ENCODE results near the gene RPS6KA1.
"Not testable (repeated sequence)": the region's sequence is repeated elsewhere in the genome, so short reads cannot be mapped to it uniquely, and the experiment has no call there.

RPS6KA1 gene

DNA sequence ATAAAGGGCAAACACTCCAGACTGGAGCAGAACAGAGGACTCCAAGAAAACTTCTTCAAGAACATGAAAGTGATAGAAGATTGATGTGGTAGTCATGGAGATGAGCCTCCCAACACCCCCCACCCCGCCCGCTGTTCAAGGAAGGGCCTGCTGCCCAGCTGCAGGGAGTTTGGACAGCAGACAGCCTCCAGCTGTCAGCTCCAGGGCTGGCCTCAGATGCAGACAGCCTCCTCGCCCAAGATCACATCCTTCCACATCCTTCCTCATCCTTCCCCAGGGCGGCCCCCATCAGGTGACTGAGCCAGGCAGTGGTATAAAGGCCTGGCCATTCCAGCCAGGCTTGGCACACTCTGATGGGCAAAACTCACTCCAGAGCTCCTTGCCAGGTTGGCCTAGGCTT is 32.7 kb upstream of the RPS6KA1 start:
- no peak for TF ChIP-seq CTCF (conservative IDR thresholded peaks at IDR 0.05; ENCODE audit: control insufficient read depth, insufficient read depth, low read depth, low read length)
- DNase-seq (ENCODE audit: low read depth) = no peak
- H3K4me3 ChIP-seq (ENCODE audit: control insufficient read depth, low read depth, low read length) = no peak overlapping the region

DNA sequence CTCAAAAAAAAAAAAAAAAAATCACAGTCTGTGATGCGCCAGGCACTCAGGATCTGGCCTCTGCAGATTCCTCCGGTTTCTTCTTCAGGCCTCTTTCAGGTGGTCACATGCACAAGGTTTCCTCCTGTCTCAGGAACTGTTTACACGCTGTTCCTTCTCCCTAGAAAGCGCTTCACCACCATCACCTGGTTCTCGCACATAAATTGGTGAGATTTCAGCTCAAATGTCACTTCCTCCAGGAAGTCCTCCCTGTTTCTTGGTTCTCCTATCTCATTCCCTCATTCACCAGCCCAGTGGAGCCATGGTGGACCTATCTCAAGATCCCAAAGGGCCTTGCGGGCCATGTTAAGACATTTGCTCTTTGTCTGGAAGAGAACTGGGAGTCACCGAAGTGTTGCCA is 30.7 kb upstream of the RPS6KA1 start:
- TF ChIP-seq CTCF (conservative IDR thresholded peaks at IDR 0.05; ENCODE audit: control insufficient read depth, insufficient read depth, low read depth, low read length) = no peak
- DNase-seq (ENCODE audit: low read depth) = no peak
- H3K4me3 ChIP-seq (ENCODE audit: control insufficient read depth, low read depth, low read length) = no peak overlapping the region

- peak; percentile 57 for DNase-seq (ENCODE audit: low read depth)
- TF ChIP-seq CTCF (conservative IDR thresholded peaks at IDR 0.05; ENCODE audit: control insufficient read depth, insufficient read depth, low read depth, low read length) = no peak
- peak overlapping the region; percentile 68 for H3K4me3 ChIP-seq (ENCODE audit: control insufficient read depth, low read depth, low read length)
Observed at GRCh38 chr1:26500488-26501175, 28.9 kb upstream of the RPS6KA1 start.

GRCh38 chr1:26510711-26511110 is 18.9 kb upstream of the RPS6KA1 start:
- H3K4me3 ChIP-seq (ENCODE audit: control insufficient read depth, low read depth, low read length); DNase-seq (ENCODE audit: low read depth): not testable (repeated sequence)

DNA sequence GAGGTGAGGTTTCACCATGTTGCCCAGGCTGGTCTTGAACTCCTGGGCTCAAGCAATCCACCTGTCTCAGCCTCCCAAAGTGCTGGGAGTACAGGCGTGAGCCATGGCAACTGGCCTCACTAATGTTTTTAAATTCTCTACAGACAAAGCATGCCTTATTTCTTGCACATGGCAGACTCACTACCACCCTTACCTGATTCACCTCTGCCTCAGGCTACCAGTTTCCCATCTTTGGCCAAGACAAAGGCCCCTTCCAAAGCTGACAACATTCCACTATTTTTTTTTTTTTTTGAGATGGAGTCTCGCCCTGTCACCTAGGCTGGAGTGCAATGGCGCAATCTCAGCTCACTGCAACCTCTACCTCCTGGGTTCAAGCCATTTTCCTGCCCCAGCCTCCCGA is 13.7 kb upstream of the RPS6KA1 start:
- H3K4me3 ChIP-seq (ENCODE audit: control insufficient read depth, low read depth, low read length); DNase-seq (ENCODE audit: low read depth): not testable (repeated sequence)

DNA sequence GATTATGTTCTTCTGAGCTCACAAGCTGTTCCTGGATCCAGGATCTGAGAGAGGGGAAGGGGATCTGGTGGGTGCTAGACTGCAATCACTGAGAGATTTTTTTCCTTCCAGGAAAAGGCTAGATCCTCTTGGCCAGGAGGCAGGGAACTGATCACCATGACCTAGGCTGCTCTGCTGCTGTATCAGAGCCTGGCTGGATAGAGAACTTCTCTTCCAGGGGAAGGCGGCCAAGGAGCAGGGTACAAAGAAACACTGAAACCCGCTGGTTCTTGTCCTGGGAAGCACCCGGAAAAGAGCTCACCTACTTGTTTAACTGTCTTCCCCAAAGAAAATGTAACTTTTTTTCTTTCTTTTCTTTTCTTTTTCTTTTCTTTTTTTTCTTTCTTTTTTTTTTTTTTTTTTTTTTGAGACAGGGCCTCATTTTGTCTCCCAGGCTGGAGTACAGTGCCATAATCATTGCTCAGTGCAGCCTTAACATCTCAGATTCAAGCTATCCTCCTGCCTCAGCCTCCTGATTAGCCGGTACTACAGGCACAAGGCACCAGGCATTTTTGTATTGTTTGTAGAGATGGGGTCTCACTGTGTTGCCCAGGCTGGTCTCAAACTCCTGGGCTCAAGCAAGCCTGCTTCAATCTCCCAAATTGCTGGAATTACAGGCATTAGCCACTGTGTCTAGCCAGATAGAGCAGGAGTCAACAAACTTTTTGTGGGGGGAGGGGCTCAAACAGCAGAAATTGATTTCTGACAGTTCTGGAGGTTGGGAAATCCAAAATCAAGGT is 12.4 kb upstream of the RPS6KA1 start:
- TF ChIP-seq CTCF (conservative IDR thresholded peaks at IDR 0.05; ENCODE audit: control insufficient read depth, insufficient read depth, low read depth, low read length) = no peak
- H3K4me3 ChIP-seq (ENCODE audit: control insufficient read depth, low read depth, low read length) = no peak overlapping the region
- no peak for DNase-seq (ENCODE audit: low read depth)

GRCh38 chr1:26517766-26518049 is 11.9 kb upstream of the RPS6KA1 start:
- no peak overlapping the region for H3K4me3 ChIP-seq (ENCODE audit: control insufficient read depth, low read depth, low read length)
- DNase-seq (ENCODE audit: low read depth) = no peak
- no peak for TF ChIP-seq CTCF (conservative IDR thresholded peaks at IDR 0.05; ENCODE audit: control insufficient read depth, insufficient read depth, low read depth, low read length)

GRCh38 chr1:26518355-26518754 is 11.2 kb upstream of the RPS6KA1 start:
- no peak for DNase-seq (ENCODE audit: low read depth)
- TF ChIP-seq CTCF (conservative IDR thresholded peaks at IDR 0.05; ENCODE audit: control insufficient read depth, insufficient read depth, low read depth, low read length) = no peak
- H3K4me3 ChIP-seq (ENCODE audit: control insufficient read depth, low read depth, low read length) = no peak overlapping the region

Data from fibroblast of mammary gland (primary cell).